T-helper 2 cell (primary cell): Measurements from ENCODE around the gene CCDC9.
"Not testable (repeated sequence)": the region's sequence is repeated elsewhere in the genome, so short reads cannot be mapped to it uniquely, and the experiment has no call there.

Experiments
- DNase-seq, 5 experiments: peaks; one replicate each; pipeline versions ENCODE4 v3.0.0 to v3.0.0-alpha.2; 2012 to 2022

Gene CCDC9

GRCh38 chr19:47232422-47233211 is 23.7 kb upstream of the CCDC9 start:
- DNase-seq = peak in 1 of 5 experiments; percentile 38

DNA sequence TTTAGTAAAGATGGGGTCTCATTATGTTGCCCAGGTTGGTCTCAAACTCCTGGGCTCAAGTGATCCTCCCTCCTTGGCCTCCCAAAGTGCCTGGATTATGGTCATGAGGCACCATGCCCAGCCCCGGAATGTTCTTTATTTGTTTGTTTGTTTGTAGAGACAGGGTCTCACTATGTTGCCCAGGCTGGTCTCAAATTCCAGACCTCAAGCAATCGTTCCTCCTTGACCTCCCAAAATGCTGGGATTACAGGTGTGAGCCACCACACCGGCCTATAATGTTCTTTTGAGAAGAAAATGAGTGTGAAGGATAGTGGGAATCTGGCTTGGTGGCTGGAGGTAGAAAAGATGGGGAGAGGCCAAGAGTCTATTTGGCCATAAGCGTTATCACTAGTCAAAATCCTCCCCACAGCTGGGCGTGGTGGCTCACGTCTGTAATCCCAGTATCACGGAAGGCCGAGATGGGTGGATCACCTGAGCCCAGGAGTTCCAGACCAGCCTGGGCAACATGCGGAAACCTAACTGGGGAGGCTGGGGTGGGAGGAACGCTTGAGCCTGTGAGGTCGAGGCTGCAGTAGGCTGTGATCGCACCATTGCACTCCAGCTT is 20.2 kb upstream of the CCDC9 start:
- DNase-seq = no peak

DNA sequence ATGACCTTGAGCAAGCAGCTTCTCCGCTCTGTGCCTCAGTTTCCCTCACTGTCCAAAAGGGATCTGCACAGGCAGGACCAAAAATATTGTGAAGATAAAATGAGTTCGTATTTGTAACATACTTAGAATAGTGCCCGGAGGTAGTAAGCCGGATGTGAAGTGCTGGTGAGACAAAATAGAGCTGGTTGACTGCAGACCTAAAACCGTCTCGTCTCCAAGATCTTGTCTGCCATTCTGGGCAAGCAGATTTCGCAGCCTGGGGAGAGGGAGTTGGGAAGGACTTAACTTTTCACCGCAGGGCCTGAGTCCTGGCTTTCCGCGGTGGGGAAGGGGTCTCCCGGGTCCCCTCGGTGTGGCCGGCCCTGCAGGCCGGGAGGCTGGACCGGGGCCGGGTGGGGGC is 17.2 kb upstream of the CCDC9 start:
- peak in 1 of 5 experiments; percentile 59 for DNase-seq

DNA sequence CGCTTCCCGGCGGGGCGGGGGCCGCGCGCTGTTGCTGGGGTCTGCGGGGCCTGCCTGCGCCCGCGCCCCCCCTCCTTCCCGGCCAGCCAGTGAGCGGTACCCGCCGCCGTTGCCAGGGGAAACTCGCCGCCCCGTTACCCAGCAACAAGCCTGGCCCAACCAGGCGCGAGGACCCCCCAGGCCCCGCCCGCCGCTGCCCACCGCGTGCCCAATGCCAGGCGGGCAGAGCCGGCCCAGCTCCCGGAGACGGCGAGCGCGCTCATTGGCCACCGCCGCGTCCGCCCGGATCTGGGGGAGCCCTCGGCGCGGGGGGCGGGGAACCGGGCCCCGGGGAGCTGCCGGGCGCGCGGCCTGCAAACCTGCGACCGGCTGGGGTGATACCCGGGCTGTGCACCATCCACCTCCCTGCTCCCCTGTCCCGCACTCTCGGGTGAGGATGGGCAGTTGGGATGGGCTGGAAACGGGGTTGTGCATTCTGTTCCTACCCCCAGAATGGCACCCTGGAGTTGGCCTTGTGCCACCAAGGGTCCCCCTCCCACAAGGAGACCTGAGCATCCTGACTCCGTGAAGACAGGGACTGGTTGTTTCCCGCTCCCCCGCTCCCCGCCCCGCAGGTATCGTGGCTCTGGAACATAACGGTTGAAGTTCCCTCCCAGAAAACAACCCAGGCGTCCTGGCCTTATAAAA is 16.6 kb upstream of the CCDC9 start:
- peak in 4 of 5 experiments; percentile 45 to 68 (median 64) for DNase-seq

DNA sequence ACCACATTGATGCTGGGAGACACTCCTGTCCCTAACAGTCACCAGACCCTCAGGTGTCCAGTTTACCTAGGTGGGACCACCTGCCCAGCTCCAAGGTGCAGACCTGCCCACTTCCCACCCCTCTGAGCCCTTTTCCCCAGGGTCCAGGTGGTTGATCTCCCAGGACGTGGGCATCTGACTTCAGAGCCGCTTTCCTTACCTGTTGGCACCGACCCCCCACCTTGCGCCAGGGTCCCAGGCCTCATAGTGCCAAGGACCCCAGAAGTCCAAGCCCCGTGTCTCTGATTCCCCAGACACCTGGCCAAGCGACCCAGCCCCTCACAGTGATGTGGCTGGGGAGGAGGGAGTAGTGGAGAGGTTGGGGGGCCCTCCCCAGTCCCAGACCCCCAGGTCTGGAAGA is 15.8 kb upstream of the CCDC9 start:
- DNase-seq = no peak

- peak; percentile 69 to 91 (median 70) for DNase-seq
Observed at GRCh38 chr19:47240996-47241918, 15.1 kb upstream of the CCDC9 start.

DNA sequence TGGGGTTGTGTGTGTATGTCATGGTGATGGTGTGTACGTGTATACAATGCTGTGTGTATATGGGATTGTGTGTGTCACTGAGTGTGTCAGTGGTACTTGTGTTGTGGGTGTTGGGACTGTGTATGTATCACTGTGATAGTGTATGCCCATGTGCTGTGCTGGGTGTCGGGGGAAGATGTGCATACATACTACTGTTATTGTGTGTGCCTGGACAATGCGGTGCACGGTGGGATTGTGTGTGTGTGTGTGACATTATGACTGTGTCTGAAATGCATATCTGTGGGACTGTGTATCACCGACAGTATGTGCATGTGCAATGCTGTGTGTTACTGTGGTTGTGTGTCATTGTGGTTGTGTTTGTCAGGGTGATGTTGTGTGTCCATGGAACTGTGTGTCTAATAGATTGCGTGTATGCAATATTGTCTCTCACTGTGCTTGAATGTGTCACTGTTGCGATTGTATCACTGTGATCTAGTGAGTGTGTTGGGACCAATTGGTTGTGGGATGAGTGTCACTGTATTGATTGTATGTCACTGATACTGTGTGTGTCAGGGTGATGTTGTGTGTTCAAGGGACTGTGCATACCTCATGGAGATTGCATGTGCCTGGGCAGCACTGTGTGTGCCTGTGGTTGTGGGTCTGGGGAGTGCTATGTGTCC is 14.3 kb upstream of the CCDC9 start:
- peak in 1 of 5 experiments; percentile 45 for DNase-seq

DNA sequence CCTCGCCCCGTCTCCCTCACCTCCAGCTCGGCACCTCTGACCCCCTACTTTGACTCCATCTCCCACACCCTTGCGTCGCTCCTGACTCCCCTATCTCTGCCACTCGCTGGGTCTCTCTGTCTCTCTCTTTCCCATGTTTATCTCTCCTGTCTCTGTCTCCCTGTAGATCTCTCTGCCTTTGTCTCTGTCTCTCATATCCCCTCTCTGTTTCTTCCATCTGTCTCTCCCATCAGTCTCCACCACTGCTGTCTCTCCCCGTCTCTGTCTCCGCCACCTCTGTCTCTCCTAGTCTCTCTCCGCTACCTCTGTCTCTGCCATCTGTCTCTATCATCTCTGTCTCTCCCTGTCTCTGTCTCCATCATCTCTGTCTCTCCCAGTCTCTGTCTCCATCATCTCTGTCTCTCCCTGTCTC is 13.0 kb upstream of the CCDC9 start:
- DNase-seq = no peak

DNA sequence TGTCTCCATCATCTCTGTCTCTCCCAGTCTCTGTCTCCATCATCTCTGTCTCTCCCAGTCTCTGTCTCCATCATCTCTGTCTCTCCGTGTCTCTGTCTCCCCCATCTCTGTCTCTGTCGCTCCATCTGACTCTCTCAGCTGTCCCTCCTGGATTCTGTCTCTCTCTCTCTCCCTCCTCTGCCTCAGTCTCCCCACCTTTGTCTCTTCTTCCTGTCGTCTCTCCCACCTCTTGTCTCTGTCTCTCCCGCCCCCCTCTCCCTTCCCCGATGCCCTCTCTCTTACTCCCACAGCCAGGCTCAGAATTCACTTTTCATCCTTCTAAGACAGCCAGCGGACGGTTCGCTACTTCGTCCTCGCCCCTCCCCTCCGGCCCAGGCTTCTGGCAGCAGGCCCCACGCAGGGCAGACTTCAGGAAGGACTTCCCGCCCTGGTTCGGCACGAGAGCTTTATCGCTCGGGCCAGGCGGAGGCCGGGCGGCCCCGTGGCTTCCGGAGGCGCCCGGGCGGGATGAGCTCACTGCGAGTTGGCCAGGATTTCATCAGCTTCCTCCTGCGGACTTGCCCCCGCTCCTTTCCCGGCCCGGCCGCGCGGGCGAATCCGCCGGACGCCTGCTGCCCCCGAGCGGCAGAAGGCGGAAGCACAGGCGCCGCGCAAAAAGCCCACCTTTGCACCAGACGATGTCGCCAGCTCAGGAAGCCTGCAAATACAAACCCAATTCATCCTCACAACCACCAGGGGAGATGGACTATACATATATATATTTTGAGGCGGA is 12.4 kb upstream of the CCDC9 start:
- DNase-seq = peak; percentile 69 to 92 (median 85)

DNA sequence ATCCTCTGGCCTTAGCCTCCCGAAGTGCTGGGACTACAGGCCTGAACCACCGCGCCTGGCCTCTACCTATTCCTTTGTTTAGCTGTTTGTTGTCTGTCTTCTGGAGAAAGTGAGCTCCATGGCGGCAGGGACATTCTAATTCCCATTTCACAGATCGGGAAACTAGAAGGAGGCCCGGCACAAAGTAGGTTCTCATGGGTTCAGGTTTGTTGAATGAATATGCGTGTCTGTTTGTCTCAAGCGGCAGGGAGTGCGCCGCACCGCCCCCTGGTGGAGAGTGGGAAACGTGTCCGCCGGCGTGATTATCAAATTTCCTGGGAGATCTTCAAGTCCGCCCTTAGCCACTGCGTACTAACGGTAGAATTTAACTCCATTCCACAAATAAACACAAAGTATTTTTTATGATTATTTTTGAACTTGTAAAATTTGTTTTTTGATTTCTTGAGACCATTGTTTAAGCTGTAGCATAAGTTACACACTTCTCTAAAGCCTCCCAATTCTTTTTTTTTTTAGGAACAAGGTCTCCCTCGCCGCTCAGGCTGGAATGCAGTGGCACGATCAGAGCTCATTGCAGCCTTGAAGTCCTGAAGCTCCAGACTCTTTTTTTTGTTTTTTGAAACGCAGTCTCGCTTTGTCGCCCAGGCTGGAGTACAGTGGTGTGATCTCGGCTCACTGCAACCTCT is 8.9 kb upstream of the CCDC9 start:
- DNase-seq = peak; percentile 58 to 73 (median 70)

GRCh38 chr19:47253016-47253415 is 3.3 kb upstream of the CCDC9 start:
- not testable (repeated sequence) for DNase-seq

- no peak for DNase-seq
Observed at GRCh38 chr19:47253467-47253881, 2.9 kb upstream of the CCDC9 start.

DNA sequence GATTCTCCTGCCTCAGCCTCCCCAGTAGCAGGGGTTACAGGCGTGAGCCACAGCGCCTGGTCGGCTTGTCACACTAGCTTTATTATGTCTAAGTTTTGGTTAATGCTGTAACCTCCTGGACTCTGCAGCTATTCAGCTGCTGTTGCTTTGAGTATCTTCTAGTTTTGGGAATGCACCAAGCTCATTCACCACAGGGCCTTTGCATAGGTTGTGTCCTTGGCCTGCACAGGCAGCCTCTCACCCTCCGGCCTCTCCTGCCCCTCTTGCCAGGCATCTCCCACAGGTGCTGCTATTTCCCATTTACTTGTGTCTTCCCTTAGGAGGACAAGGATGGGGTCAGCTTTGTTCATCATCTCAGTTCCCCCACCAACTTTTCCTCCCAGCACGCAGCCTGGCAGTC is 2.4 kb upstream of the CCDC9 start:
- no peak for DNase-seq

GRCh38 chr19:47256693-47257410 is 527 bp downstream of the CCDC9 start:
- DNase-seq = peak; percentile 97 to 99 (median 98)

GRCh38 chr19:47257411-47258169 is 1.3 kb downstream of the CCDC9 start:
- no peak for DNase-seq

- no peak for DNase-seq
Observed at GRCh38 chr19:47258434-47258833, 2.1 kb downstream of the CCDC9 start.

DNA sequence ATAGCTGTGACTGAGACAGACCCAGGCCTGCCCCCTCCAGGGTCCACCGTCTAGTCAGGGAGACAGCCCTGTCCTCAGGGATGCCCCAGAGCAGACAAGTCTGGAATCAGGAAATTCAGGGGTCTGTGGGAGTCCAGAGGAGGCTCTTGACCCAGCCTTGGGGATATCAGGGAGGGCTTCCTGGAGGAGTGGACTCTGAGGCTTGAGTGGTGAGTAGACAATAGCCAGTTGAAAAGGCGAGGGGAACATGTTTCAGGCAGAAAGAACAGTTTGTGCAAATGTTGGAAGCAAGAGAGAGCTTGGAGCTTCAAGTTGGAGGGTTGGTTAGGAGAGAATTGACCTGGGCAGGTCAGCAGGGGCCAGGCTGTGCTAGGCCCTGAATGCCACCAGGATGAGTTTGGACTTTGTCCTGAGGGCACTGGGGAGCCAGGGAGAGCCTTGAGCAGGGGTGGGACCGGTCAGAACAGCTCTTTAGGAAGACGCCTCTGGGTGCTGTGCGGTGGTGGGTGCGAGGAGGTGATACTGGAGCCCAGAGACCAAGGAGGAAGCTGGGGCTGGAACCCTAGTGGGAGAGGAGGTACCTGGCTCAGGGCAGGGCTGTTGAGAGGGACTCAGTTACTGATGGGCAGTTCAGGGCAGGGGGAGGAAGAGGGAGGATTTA is 2.7 kb downstream of the CCDC9 start:
- no peak for DNase-seq

- no peak for DNase-seq
Observed at GRCh38 chr19:47260476-47260875, 4.2 kb downstream of the CCDC9 start.
